ENCODE data around the gene CCNF.

CCNF gene

GRCh38 chr16:2484898-2485508, 55.8 kb downstream of the CCNF start:
- in situ Hi-C loops (cut with MboI; ENCODE audit: low sequenced_read_pairs), result no loop called here
- no peak overlapping the region for H3K4me3 ChIP-seq
- no peaks in the 10 kb centered on the region for H3K9me3 ChIP-seq
- no peaks in the 10 kb centered on the region for H3K36me3 ChIP-seq (replicated peaks)
- H3K4me1 ChIP-seq, result no peaks in the 10 kb centered on the region
- H3K27me3 ChIP-seq (ENCODE audit: low read depth), result no peaks in the 10 kb centered on the region
- DNase-seq (ENCODE audit: low spot score in 2 of 2), result no peak

- in situ Hi-C loops (cut with MboI; ENCODE audit: low sequenced_read_pairs), result no loop called here
- Histone ChIP-seq H3K9me3 (no peaks in the 10 kb centered on the region), H3K27me3 (ENCODE audit: low read depth) (no peaks in the 10 kb centered on the region), H3K4me3 (no peak overlapping the region), H3K4me1 (no peaks in the 10 kb centered on the region), H3K36me3 (replicated peaks) (no peaks in the 10 kb centered on the region)
- no peak for DNase-seq (ENCODE audit: low spot score in 2 of 2)
Observed at GRCh38 chr16:2485811-2486507, 56.7 kb downstream of the CCNF start.

- Histone ChIP-seq H3K27me3 (ENCODE audit: low read depth) (no peaks in the 10 kb centered on the region), H3K9me3 (no peaks in the 10 kb centered on the region), H3K36me3 (replicated peaks) (no peaks in the 10 kb centered on the region), H3K4me1 (no peaks in the 10 kb centered on the region), H3K4me3 (no peak overlapping the region)
- no peak for DNase-seq (ENCODE audit: low spot score in 2 of 2)
- in situ Hi-C loops (cut with MboI; ENCODE audit: low sequenced_read_pairs), result no loop called here
Observed at GRCh38 chr16:2486645-2487516, 57.6 kb downstream of the CCNF start.

GRCh38 chr16:2487517-2487842, 58.2 kb downstream of the CCNF start:
- in situ Hi-C loops (cut with MboI; ENCODE audit: low sequenced_read_pairs), result no loop called here
- Histone ChIP-seq H3K36me3 (replicated peaks) (no peaks in the 10 kb centered on the region), H3K9me3 (no peaks in the 10 kb centered on the region), H3K27me3 (ENCODE audit: low read depth) (no peaks in the 10 kb centered on the region), H3K4me3 (no peak overlapping the region), H3K4me1 (no peaks in the 10 kb centered on the region)
- no peak for DNase-seq (ENCODE audit: low spot score in 2 of 2)

GRCh38 chr16:2487903-2488531, 58.8 kb downstream of the CCNF start:
- Histone ChIP-seq H3K4me1 (no peaks in the 10 kb centered on the region), H3K9me3 (no peaks in the 10 kb centered on the region), H3K36me3 (replicated peaks) (no peaks in the 10 kb centered on the region), H3K27me3 (ENCODE audit: low read depth) (no peaks in the 10 kb centered on the region), H3K4me3 (no peak overlapping the region)
- DNase-seq (ENCODE audit: low spot score in 2 of 2), result no peak
- in situ Hi-C loops (cut with MboI; ENCODE audit: low sequenced_read_pairs), result no loop called here

GRCh38 chr16:2489581-2489980, 60.3 kb downstream of the CCNF start:
- Histone ChIP-seq H3K4me3 (no peak overlapping the region), H3K4me1 (no peaks in the 10 kb centered on the region), H3K27me3 (ENCODE audit: low read depth) (no peaks in the 10 kb centered on the region), H3K36me3 (replicated peaks) (no peaks in the 10 kb centered on the region), H3K9me3 (no peaks in the 10 kb centered on the region)
- DNase-seq (ENCODE audit: low spot score in 2 of 2), result no peak
- in situ Hi-C loops (cut with MboI; ENCODE audit: low sequenced_read_pairs), result no loop called here

GRCh38 chr16:2490190-2491105, 61.2 kb downstream of the CCNF start:
- in situ Hi-C loops (cut with MboI; ENCODE audit: low sequenced_read_pairs), result no loop called here
- no peaks in the 10 kb centered on the region for H3K27me3 ChIP-seq (ENCODE audit: low read depth)
- no peak for DNase-seq (ENCODE audit: low spot score in 2 of 2)
- H3K4me3 ChIP-seq, result no peak overlapping the region
- H3K9me3 ChIP-seq, result no peaks in the 10 kb centered on the region
- no peaks in the 10 kb centered on the region for H3K4me1 ChIP-seq
- H3K36me3 ChIP-seq (replicated peaks), result no peaks in the 10 kb centered on the region

- Histone ChIP-seq H3K36me3 (replicated peaks) (peaks cover 10% of the 10 kb centered on the region), H3K4me1 (no peaks in the 10 kb centered on the region), H3K9me3 (no peaks in the 10 kb centered on the region), H3K27me3 (ENCODE audit: low read depth) (no peaks in the 10 kb centered on the region), H3K4me3 (no peak overlapping the region)
- DNase-seq (ENCODE audit: low spot score in 2 of 2), result no peak
- in situ Hi-C loops (cut with MboI; ENCODE audit: low sequenced_read_pairs), result no loop called here
Observed at GRCh38 chr16:2492292-2492691, 63.0 kb downstream of the CCNF start.

- Histone ChIP-seq H3K4me3 (no peak overlapping the region), H3K27me3 (ENCODE audit: low read depth) (no peaks in the 10 kb centered on the region), H3K36me3 (replicated peaks) (peaks cover 13% of the 10 kb centered on the region), H3K4me1 (no peaks in the 10 kb centered on the region), H3K9me3 (no peaks in the 10 kb centered on the region)
- in situ Hi-C loops (cut with MboI; ENCODE audit: low sequenced_read_pairs), result no loop called here
- no peak for DNase-seq (ENCODE audit: low spot score in 2 of 2)
Observed at GRCh38 chr16:2493605-2494004, 64.4 kb downstream of the CCNF start.

GRCh38 chr16:2494616-2495015, 65.4 kb downstream of the CCNF start:
- H3K4me3 ChIP-seq, result no peak overlapping the region
- H3K36me3 ChIP-seq (replicated peaks), result peaks cover 13% of the 10 kb centered on the region
- DNase-seq (ENCODE audit: low spot score in 2 of 2), result no peak
- no peaks in the 10 kb centered on the region for H3K27me3 ChIP-seq (ENCODE audit: low read depth)
- no peaks in the 10 kb centered on the region for H3K9me3 ChIP-seq
- in situ Hi-C loops (cut with MboI; ENCODE audit: low sequenced_read_pairs), result no loop called here
- H3K4me1 ChIP-seq, result no peaks in the 10 kb centered on the region

GRCh38 chr16:2495041-2495440, 65.8 kb downstream of the CCNF start:
- no peaks in the 10 kb centered on the region for H3K27me3 ChIP-seq (ENCODE audit: low read depth)
- H3K9me3 ChIP-seq, result no peaks in the 10 kb centered on the region
- H3K36me3 ChIP-seq (replicated peaks), result peaks cover 13% of the 10 kb centered on the region
- no peak overlapping the region for H3K4me3 ChIP-seq
- H3K4me1 ChIP-seq, result no peaks in the 10 kb centered on the region
- no peak for DNase-seq (ENCODE audit: low spot score in 2 of 2)
- in situ Hi-C loops (cut with MboI; ENCODE audit: low sequenced_read_pairs), result no loop called here

GRCh38 chr16:2496223-2497115, 67.2 kb downstream of the CCNF start:
- no peak for DNase-seq (ENCODE audit: low spot score in 2 of 2)
- peaks cover 13% of the 10 kb centered on the region for H3K36me3 ChIP-seq (replicated peaks)
- in situ Hi-C loops (cut with MboI; ENCODE audit: low sequenced_read_pairs), result no loop called here
- no peak overlapping the region for H3K4me3 ChIP-seq
- H3K9me3 ChIP-seq, result no peaks in the 10 kb centered on the region
- H3K27me3 ChIP-seq (ENCODE audit: low read depth), result no peaks in the 10 kb centered on the region
- peaks cover 2% of the 10 kb centered on the region; the same call in 1 of the 2 replicates for H3K4me1 ChIP-seq
